Medulla oblongata (tissue), 1 donor: ENCODE measurements around the gene POU5F1.
"Not testable (repeated sequence)": the region's sequence is repeated elsewhere in the genome, so short reads cannot be mapped to it uniquely, and the experiment has no call there.

ENCODE experiments used
- DNase-seq: peaks from one replicate; pipeline ENCODE4 v3.0.0-alpha.2; 2015; ENCODE audit errors: extremely low spot score

Gene POU5F1

GRCh38 chr6:31165986-31166385 is 4.5 kb downstream of the POU5F1 start:
- no peak for DNase-seq

GRCh38 chr6:31165064-31165832 is 5.2 kb downstream of the POU5F1 start:
- DNase-seq, result not testable (repeated sequence)

- not testable (repeated sequence) for DNase-seq
Observed at GRCh38 chr6:31164475-31165063, 5.9 kb downstream of the POU5F1 start.

- no peak for DNase-seq
Observed at GRCh38 chr6:31163922-31164321, 6.6 kb downstream of the POU5F1 start.

GRCh38 chr6:31162463-31163165 is 7.9 kb downstream of the POU5F1 start:
- no peak for DNase-seq

GRCh38 chr6:31161216-31162126 is 9.0 kb downstream of the POU5F1 start:
- DNase-seq, result no peak

- no peak for DNase-seq
Observed at GRCh38 chr6:31158863-31159855, 11.3 kb downstream of the POU5F1 start.

- DNase-seq, result peak; percentile 99
Observed at GRCh38 chr6:31158140-31158862, 12.2 kb downstream of the POU5F1 start, which contains the start of gene TCF19. Gene TCF19 (plus strand): TSS chr6:31158589. CDS start chr6:31159470, 881 bp downstream.

GRCh38 chr6:31157513-31158139 is 12.9 kb downstream of the POU5F1 start, which contains the start of gene CCHCR1:
Gene CCHCR1 (minus strand): TSS chr6:31157802. CDS start chr6:31157600, 202 bp downstream.
- DNase-seq, result no peak

- DNase-seq, result no peak
Observed at GRCh38 chr6:31156641-31157040, 13.8 kb downstream of the POU5F1 start.

GRCh38 chr6:31154436-31154835 is 16.0 kb downstream of the POU5F1 start:
- no peak for DNase-seq

GRCh38 chr6:31152781-31153180 is 17.7 kb downstream of the POU5F1 start:
- no peak for DNase-seq

GRCh38 chr6:31149827-31150447 is 20.5 kb downstream of the POU5F1 start:
- no peak for DNase-seq

- DNase-seq, result no peak
Observed at GRCh38 chr6:31145386-31145785, 25.1 kb downstream of the POU5F1 start.

GRCh38 chr6:31144970-31145340 is 25.5 kb downstream of the POU5F1 start:
- no peak for DNase-seq

- no peak for DNase-seq
Observed at GRCh38 chr6:31144296-31144969, 26.0 kb downstream of the POU5F1 start.

GRCh38 chr6:31143148-31143547 is 27.3 kb downstream of the POU5F1 start:
- DNase-seq, result no peak

GRCh38 chr6:31142361-31142761 is 28.1 kb downstream of the POU5F1 start:
- no peak for DNase-seq
